Measurements from ENCODE around the gene CACNA1I. TPM values are rescaled to one million over a fixed set of nuclear protein-coding genes. Genes with fewer than 3 reads are reported as not detected.
A peak's percentile ranks its signal among the peaks of the same experiment; 100 is the strongest.

CACNA1I gene
- total RNA-seq, 2 experiments from 2014 or later: 29.2 to 30.1 TPM

DNA sequence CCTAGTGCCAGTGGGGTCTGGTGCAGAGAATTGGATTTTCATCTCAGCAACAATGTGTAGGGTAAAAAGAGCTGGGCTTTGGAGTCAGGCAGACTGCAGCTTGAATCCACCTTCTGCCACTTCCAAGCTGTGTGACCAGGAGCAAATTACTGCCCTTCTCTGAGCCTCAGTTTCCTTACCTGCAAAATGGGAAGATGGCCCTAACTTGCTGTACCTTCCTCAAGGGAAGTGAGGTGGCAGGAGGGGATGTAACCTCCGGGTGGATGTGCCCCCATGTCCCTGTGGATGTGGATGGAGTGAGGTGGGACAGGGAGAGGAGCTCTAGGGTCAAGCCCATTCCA lies 90.9 kb downstream of the CACNA1I start:
- Histone ChIP-seq H3K4me1 (ENCODE audit: insufficient read depth, low read length) (peaks cover 77% of the 10 kb centered on the region), H3K27me3 (ENCODE audit: control insufficient read depth in 1 of 2, insufficient read depth in 2 of 2, low read length in 2 of 2) (no peaks in the 10 kb centered on the region), H3K36me3 (ENCODE audit: insufficient read depth, low read length) (peaks cover 11% of the 10 kb centered on the region), H3K27ac (ENCODE audit: low read depth in 1 of 2, low read length in 2 of 2) (no peak overlapping the region), H3K9me3 (ENCODE audit: control insufficient read depth in 1 of 2, insufficient read depth in 1 of 2, low read length in 2 of 2) (no peaks in the 10 kb centered on the region), H3K4me3 (ENCODE audit: low read length) (peak overlapping the region; percentile 52)
- ATAC-seq (ENCODE audit: poor library complexity): no peak
- Mint-ChIP-seq H3K36me3 (ENCODE audit: low read depth) (peaks cover 17% of the 10 kb centered on the region), H3K9me3 (no peaks in the 10 kb centered on the region), H3K27me3 (no peaks in the 10 kb centered on the region), H3K4me3 (peak overlapping the region; percentile 80), H3K27ac (peak overlapping the region; percentile 94), H3K4me1 (ENCODE audit: low read depth) (peaks cover 76% of the 10 kb centered on the region)
- TF ChIP-seq, protein P1, sequence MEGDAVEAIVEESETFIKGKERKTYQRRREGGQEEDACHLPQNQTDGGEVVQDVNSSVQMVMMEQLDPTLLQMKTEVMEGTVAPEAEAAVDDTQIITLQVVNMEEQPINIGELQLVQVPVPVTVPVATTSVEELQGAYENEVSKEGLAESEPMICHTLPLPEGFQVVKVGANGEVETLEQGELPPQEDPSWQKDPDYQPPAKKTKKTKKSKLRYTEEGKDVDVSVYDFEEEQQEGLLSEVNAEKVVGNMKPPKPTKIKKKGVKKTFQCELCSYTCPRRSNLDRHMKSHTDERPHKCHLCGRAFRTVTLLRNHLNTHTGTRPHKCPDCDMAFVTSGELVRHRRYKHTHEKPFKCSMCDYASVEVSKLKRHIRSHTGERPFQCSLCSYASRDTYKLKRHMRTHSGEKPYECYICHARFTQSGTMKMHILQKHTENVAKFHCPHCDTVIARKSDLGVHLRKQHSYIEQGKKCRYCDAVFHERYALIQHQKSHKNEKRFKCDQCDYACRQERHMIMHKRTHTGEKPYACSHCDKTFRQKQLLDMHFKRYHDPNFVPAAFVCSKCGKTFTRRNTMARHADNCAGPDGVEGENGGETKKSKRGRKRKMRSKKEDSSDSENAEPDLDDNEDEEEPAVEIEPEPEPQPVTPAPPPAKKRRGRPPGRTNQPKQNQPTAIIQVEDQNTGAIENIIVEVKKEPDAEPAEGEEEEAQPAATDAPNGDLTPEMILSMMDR (IDR thresholded peaks at IDR 0.05): no peak
- no peak for DNase-seq
- intact Hi-C loops (cut with DNase I, micrococcal nuclease): no loop called here
- CTCF ChIA-PET: no interaction called here
- POLR2A ChIA-PET: interaction anchor here (0.5 to 1.6 kb wide), 7 partner anchors 10 to 383 kb away, joined by 3 to 4 read pairs (median 3); no protein-coding TSS in a partner anchor

DNA sequence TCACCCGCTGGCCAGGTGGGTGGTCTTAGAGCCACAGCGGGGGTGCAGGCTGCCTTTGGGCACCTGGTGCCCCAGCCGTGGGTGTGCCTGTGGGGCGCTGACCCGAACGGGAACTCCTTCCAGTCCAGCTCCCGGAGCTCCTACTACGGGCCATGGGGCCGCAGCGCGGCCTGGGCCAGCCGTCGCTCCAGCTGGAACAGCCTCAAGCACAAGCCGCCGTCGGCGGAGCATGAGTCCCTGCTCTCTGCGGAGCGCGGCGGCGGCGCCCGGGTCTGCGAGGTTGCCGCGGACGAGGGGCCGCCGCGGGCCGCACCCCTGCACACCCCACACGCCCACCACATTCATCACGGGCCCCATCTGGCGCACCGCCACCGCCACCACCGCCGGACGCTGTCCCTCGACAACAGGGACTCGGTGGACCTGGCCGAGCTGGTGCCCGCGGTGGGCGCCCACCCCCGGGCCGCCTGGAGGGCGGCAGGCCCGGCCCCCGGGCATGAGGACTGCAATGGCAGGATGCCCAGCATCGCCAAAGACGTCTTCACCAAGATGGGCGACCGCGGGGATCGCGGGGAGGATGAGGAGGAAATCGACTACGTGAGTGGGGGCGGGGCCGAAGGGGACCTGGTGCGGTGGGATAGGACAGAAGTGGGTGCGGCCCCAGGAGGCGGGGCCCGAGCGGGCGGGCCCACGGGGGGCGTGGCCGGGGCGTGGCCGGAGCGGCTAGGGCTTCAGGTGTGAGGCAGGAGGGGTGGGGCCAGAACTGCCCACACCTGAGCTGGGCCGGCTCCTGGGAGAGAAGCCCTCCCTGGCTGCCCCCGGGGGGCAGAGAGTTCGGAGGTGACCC lies 91.5 kb downstream of the CACNA1I start:
- Histone ChIP-seq H3K27me3 (ENCODE audit: control insufficient read depth in 1 of 2, insufficient read depth in 2 of 2, low read length in 2 of 2) (no peaks in the 10 kb centered on the region), H3K4me3 (ENCODE audit: low read length) (peak overlapping the region; percentile 52), H3K9me3 (ENCODE audit: control insufficient read depth in 1 of 2, insufficient read depth in 1 of 2, low read length in 2 of 2) (no peaks in the 10 kb centered on the region), H3K36me3 (ENCODE audit: insufficient read depth, low read length) (peaks cover 14% of the 10 kb centered on the region), H3K27ac (ENCODE audit: low read depth in 1 of 2, low read length in 2 of 2) (no peak overlapping the region), H3K4me1 (ENCODE audit: insufficient read depth, low read length) (peaks cover 71% of the 10 kb centered on the region)
- Mint-ChIP-seq H3K4me1 (ENCODE audit: low read depth) (peaks cover 71% of the 10 kb centered on the region), H3K27me3 (no peaks in the 10 kb centered on the region), H3K27ac (peak overlapping the region; percentile 72), H3K9me3 (no peaks in the 10 kb centered on the region), H3K4me3 (peak overlapping the region; percentile 84), H3K36me3 (ENCODE audit: low read depth) (peaks cover 20% of the 10 kb centered on the region)
- intact Hi-C loops (cut with DNase I, micrococcal nuclease): no loop called here
- TF ChIP-seq, protein P1 (IDR thresholded peaks at IDR 0.05): no peak
- ChIA-PET POLR2A (interaction anchor here (0.5 to 1.6 kb wide), 7 partner anchors 10 to 382 kb away, joined by 3 to 4 read pairs (median 3); no protein-coding TSS in a partner anchor), CTCF (no interaction called here)
- DNase-seq: peak; percentile 77 to 92 (median 87)
- ATAC-seq (ENCODE audit: poor library complexity): peak; percentile 75

DNA sequence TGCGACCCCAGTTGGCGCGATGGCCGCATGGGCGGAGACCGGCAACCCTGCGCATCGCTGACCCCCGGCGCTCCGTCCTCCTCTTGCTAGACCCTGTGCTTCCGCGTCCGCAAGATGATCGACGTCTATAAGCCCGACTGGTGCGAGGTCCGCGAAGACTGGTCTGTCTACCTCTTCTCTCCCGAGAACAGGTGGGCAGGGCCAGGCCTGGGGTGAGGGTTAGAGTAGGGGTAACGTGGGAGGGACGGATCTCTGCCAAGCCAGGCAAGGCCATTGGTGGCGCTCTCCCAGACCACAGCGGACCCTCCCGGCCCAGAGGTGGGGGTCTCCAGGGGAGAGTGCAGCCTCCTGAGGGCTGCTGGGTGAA lies 92.1 kb downstream of the CACNA1I start:
- no peaks in the 10 kb centered on the region for H3K27me3 ChIP-seq (ENCODE audit: control insufficient read depth in 1 of 2, insufficient read depth in 2 of 2, low read length in 2 of 2)
- Mint-ChIP-seq H3K4me3 (peak overlapping the region; percentile 80), H3K4me1 (ENCODE audit: low read depth) (peaks cover 65% of the 10 kb centered on the region), H3K9me3 (no peaks in the 10 kb centered on the region), H3K36me3 (ENCODE audit: low read depth) (peaks cover 26% of the 10 kb centered on the region), H3K27me3 (no peaks in the 10 kb centered on the region), H3K27ac (peak overlapping the region; percentile 72)
- peaks cover 18% of the 10 kb centered on the region for H3K36me3 ChIP-seq (ENCODE audit: insufficient read depth, low read length)
- CTCF ChIA-PET: no interaction called here
- POLR2A ChIA-PET: no interaction called here
- intact Hi-C loops (cut with DNase I, micrococcal nuclease): no loop called here
- no peak overlapping the region for H3K27ac ChIP-seq (ENCODE audit: low read depth in 1 of 2, low read length in 2 of 2)
- peak overlapping the region; percentile 52 for H3K4me3 ChIP-seq (ENCODE audit: low read length)
- no peaks in the 10 kb centered on the region for H3K9me3 ChIP-seq (ENCODE audit: control insufficient read depth in 1 of 2, insufficient read depth in 1 of 2, low read length in 2 of 2)
- TF ChIP-seq, protein P1 (IDR thresholded peaks at IDR 0.05): no peak
- H3K4me1 ChIP-seq (ENCODE audit: insufficient read depth, low read length): peaks cover 65% of the 10 kb centered on the region
- no peak for DNase-seq
- no peak for ATAC-seq (ENCODE audit: poor library complexity)
